Gastrocnemius medialis (tissue), 4 donors: ENCODE data around the gene CXCR3.

Source experiments
- POLR2A ChIP-seq, 2 donors: fragments of 450-650 bp; IDR thresholded peaks; one replicate each; pipeline ENCODE4 v1.6.1; 2017; ENCODE audit warnings: antibody characterized with exemption in 2 of 2, mild to moderate bottlenecking in 2 of 2, moderate library complexity in 2 of 2
- TF ChIP-seq, protein P1 (sequence below), 5 experiments: fragments of 450-650 bp in 3 of 5; fragments of 200-600 bp in 2 of 5; sonication (generic) in 2 of 5; IDR thresholded peaks in 4 of 5; conservative IDR thresholded peaks in 1 of 5; 1 replicate in 4 of 5; 2 replicates in 1 of 5; pipeline ENCODE4 v1.5.1; 2016 to 2019; ENCODE audit warnings: antibody characterized with exemption in 5 of 5, mild to moderate bottlenecking in 3 of 5, moderate library complexity in 3 of 5

- TF ChIP-seq, protein P1, sequence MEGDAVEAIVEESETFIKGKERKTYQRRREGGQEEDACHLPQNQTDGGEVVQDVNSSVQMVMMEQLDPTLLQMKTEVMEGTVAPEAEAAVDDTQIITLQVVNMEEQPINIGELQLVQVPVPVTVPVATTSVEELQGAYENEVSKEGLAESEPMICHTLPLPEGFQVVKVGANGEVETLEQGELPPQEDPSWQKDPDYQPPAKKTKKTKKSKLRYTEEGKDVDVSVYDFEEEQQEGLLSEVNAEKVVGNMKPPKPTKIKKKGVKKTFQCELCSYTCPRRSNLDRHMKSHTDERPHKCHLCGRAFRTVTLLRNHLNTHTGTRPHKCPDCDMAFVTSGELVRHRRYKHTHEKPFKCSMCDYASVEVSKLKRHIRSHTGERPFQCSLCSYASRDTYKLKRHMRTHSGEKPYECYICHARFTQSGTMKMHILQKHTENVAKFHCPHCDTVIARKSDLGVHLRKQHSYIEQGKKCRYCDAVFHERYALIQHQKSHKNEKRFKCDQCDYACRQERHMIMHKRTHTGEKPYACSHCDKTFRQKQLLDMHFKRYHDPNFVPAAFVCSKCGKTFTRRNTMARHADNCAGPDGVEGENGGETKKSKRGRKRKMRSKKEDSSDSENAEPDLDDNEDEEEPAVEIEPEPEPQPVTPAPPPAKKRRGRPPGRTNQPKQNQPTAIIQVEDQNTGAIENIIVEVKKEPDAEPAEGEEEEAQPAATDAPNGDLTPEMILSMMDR (IDR thresholded peaks at IDR 0.05 in 4 of 5, conservative IDR thresholded peaks at IDR 0.05 in 1 of 5), result no peak
- no peak for TF ChIP-seq POLR2A (IDR thresholded peaks at IDR 0.05)
These were observed 44.7 kb downstream of the CXCR3 start for GRCh38 chrX:71573590-71573989.
